ENCODE results near the gene ZNF664.
"Not testable (repeated sequence)": the region's sequence is repeated elsewhere in the genome, so short reads cannot be mapped to it uniquely, and the experiment has no call there.

The ZNF664 gene

GRCh38 chr12:123942911-123943648, 29.9 kb upstream of the ZNF664 start:
- Histone ChIP-seq H3K9me3 (ENCODE audit: insufficient read depth, low read depth, low read length) (peaks cover 5% of the 10 kb centered on the region; the same call in 1 of the 2 replicates), H3K36me3 (ENCODE audit: insufficient read depth, low read length) (no peaks in the 10 kb centered on the region), H3K4me1 (ENCODE audit: insufficient read depth, low read length) (no peaks in the 10 kb centered on the region), H3K27me3 (ENCODE audit: insufficient read depth, low read length) (peaks cover 2% of the 10 kb centered on the region; the same call in 1 of the 2 replicates), H3K9ac (ENCODE audit: low read depth, low read length) (no peak overlapping the region), H3K4me3 (ENCODE audit: low read length) (no peak overlapping the region), H3K27ac (ENCODE audit: low read depth, low read length) (no peak overlapping the region)
- 94% methylated on average over 16 of the region's 16 CpGs for WGBS

DNA sequence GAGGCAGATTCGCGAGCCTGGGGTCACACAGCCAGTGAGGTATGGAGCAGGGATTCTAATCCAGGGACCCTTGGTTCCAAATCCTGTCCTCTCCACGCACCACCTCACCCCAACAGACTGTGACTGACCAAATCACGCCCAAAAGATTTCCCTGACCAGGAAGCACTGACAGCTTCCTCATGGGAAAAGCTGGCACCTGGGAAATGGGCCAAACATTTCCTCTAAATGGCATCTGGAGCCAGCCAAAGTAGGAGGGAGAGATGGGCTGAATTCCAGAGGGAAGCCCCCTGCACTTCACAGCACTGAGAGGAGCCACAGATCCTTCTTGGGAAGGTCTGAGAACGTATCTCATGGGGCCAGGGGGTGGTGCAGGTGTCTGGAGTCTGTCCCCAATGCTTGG, 29.2 kb upstream of the ZNF664 start:
- no peak overlapping the region for H3K4me3 ChIP-seq (ENCODE audit: low read length)
- H3K9me3 ChIP-seq (ENCODE audit: insufficient read depth, low read depth, low read length) = peaks cover 5% of the 10 kb centered on the region; the same call in 1 of the 2 replicates
- no peaks in the 10 kb centered on the region for H3K36me3 ChIP-seq (ENCODE audit: insufficient read depth, low read length)
- peaks cover 2% of the 10 kb centered on the region; the same call in 1 of the 2 replicates for H3K27me3 ChIP-seq (ENCODE audit: insufficient read depth, low read length)
- no peak overlapping the region for H3K27ac ChIP-seq (ENCODE audit: low read depth, low read length)
- WGBS = 85% methylated on average over 5 of the region's 5 CpGs
- no peaks in the 10 kb centered on the region for H3K4me1 ChIP-seq (ENCODE audit: insufficient read depth, low read length)
- no peak overlapping the region for H3K9ac ChIP-seq (ENCODE audit: low read depth, low read length)

DNA sequence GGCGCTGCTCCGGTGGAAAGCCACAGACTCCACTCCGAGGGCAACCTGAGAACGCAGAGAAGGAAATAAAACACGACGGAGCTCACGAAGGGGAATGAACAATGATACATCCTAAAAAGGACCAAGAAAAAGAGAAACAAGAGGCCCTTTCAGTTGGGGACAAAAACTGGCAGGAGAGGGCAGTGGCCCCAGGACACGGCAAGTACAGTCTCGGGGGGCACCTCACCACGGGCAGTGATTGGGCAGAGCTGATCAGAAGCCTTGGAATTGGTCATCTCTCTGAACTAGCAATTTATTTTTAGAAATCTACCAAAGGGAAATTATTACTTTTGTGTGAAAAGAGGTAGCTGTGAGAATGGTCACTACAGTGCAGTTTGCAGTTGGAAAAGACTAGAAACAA, 28.3 kb upstream of the ZNF664 start:
- peaks cover 5% of the 10 kb centered on the region; the same call in 1 of the 2 replicates for H3K9me3 ChIP-seq (ENCODE audit: insufficient read depth, low read depth, low read length)
- no peak overlapping the region for H3K27ac ChIP-seq (ENCODE audit: low read depth, low read length)
- no peak overlapping the region for H3K9ac ChIP-seq (ENCODE audit: low read depth, low read length)
- H3K27me3 ChIP-seq (ENCODE audit: insufficient read depth, low read length) = peaks cover 4% of the 10 kb centered on the region; the same call in 1 of the 2 replicates
- H3K4me1 ChIP-seq (ENCODE audit: insufficient read depth, low read length) = no peaks in the 10 kb centered on the region
- no peaks in the 10 kb centered on the region for H3K36me3 ChIP-seq (ENCODE audit: insufficient read depth, low read length)
- no peak overlapping the region for H3K4me3 ChIP-seq (ENCODE audit: low read length)
- WGBS = 95% methylated on average over 10 of the region's 10 CpGs

DNA sequence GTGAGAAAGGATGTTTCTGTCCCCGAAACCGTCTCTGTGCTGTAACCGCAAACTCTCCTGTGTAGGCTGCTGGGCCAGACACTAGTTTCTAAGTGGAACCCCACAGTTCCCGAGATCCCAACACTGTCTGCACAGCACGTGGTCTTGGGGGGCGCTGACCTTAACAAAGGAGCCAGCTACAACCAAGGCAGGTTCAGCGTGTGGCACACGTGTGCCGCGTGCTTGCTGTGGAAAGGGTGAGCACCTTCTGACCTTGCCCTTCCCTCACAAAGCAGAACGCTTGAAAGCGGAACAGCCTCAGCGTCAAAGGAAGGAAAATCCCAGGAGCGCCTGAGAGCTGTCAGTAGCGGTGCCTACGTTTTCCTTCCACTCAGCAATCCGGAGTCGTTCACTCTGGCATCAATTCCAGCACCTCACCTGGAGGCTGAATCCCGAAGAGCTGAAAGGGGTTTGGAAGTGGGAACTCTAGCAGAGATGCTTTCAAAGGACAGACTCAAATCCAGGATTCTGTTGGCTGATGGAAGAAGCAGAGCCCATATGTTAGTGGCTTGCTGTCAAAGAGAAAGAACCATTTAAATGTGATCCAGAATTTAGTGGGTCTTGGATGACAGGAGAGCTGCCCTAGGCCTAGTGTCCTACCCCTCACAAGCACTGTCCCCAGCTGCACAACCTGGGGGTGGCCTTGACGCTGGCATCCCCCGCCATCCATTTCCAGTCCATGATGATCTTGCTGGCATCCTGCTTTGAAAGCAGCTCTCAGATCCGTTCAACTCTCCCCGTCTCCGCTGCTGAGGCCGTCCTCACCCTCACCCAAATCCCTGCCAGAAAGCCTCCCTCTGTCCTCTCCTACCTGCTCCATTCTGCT, 27.5 kb upstream of the ZNF664 start:
- Histone ChIP-seq H3K9ac (ENCODE audit: low read depth, low read length) (no peak overlapping the region), H3K27ac (ENCODE audit: low read depth, low read length) (no peak overlapping the region), H3K4me3 (ENCODE audit: low read length) (no peak overlapping the region), H3K27me3 (ENCODE audit: insufficient read depth, low read length) (peaks cover 12% of the 10 kb centered on the region; the same call in 1 of the 2 replicates), H3K36me3 (ENCODE audit: insufficient read depth, low read length) (no peaks in the 10 kb centered on the region), H3K9me3 (ENCODE audit: insufficient read depth, low read depth, low read length) (peaks cover 5% of the 10 kb centered on the region; the same call in 1 of the 2 replicates), H3K4me1 (ENCODE audit: insufficient read depth, low read length) (no peaks in the 10 kb centered on the region)
- 88% methylated on average over 25 of the region's 25 CpGs for WGBS

GRCh38 chr12:123946152-123946515, 26.9 kb upstream of the ZNF664 start:
- H3K27ac ChIP-seq (ENCODE audit: low read depth, low read length) = no peak overlapping the region
- no peaks in the 10 kb centered on the region for H3K4me1 ChIP-seq (ENCODE audit: insufficient read depth, low read length)
- H3K9ac ChIP-seq (ENCODE audit: low read depth, low read length) = no peak overlapping the region
- no peak overlapping the region for H3K4me3 ChIP-seq (ENCODE audit: low read length)
- H3K36me3 ChIP-seq (ENCODE audit: insufficient read depth, low read length) = no peaks in the 10 kb centered on the region
- WGBS = 89% methylated on average over 8 of the region's 8 CpGs
- H3K27me3 ChIP-seq (ENCODE audit: insufficient read depth, low read length) = peaks cover 12% of the 10 kb centered on the region; the same call in 1 of the 2 replicates
- peaks cover 5% of the 10 kb centered on the region; the same call in 1 of the 2 replicates for H3K9me3 ChIP-seq (ENCODE audit: insufficient read depth, low read depth, low read length)

- peaks cover 18% of the 10 kb centered on the region; the same call in 1 of the 2 replicates for H3K27me3 ChIP-seq (ENCODE audit: insufficient read depth, low read length)
- H3K27ac ChIP-seq (ENCODE audit: low read depth, low read length); H3K4me1 ChIP-seq (ENCODE audit: insufficient read depth, low read length); H3K4me3 ChIP-seq (ENCODE audit: low read length); H3K9me3 ChIP-seq (ENCODE audit: insufficient read depth, low read depth, low read length); H3K36me3 ChIP-seq (ENCODE audit: insufficient read depth, low read length); H3K9ac ChIP-seq (ENCODE audit: low read depth, low read length): not testable (repeated sequence)
- WGBS = 95% methylated on average over 33 of the region's 35 CpGs
Measured at GRCh38 chr12:123946516-123947505, 26.2 kb upstream of the ZNF664 start.

DNA sequence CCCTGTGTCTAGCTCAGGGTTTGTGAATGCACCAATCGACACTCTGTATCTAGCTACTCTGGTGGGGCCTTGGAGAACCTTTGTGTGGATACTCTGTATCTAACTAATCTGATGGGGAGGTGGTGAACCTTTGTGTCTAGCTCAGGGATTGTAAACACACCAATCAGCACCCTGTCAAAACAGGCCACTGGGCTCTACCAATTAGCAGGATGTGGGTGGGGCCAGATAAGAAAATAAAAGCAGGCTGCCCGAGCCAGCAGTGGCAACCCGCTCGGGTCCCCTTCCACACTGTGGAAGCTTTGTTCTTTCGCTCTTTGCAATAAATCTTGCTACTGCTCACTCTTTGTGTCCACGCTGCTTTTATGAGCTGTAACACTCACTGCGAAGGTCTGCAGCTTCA, 25.5 kb upstream of the ZNF664 start:
- not testable (repeated sequence) for H3K9ac ChIP-seq (ENCODE audit: low read depth, low read length); H3K4me1 ChIP-seq (ENCODE audit: insufficient read depth, low read length); H3K27ac ChIP-seq (ENCODE audit: low read depth, low read length); H3K4me3 ChIP-seq (ENCODE audit: low read length); H3K9me3 ChIP-seq (ENCODE audit: insufficient read depth, low read depth, low read length); H3K36me3 ChIP-seq (ENCODE audit: insufficient read depth, low read length)
- peaks cover 23% of the 10 kb centered on the region for H3K27me3 ChIP-seq (ENCODE audit: insufficient read depth, low read length)
- WGBS = 92% methylated on average over 6 of the region's 7 CpGs

DNA sequence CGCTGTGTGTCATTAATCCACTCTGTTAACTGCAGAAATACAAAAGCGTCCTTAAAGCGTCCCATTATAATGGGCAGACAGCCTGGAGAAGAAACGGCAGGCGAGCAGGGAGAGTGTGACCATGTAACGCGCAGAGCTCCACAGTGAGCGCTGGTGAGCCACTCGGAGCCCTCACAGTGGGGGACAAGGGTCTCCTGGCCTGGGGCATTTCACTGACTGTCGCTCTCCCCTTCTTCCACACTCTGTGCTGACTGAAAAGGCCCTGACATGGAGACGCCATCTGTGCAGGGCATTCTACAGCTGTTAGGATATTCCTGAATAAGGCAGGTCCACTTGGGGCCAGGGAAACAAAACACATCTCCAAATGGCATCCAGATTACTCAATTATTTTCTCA, 24.6 kb upstream of the ZNF664 start:
- Histone ChIP-seq H3K4me1 (ENCODE audit: insufficient read depth, low read length) (no peaks in the 10 kb centered on the region), H3K27ac (ENCODE audit: low read depth, low read length) (no peak overlapping the region), H3K9me3 (ENCODE audit: insufficient read depth, low read depth, low read length) (no peaks in the 10 kb centered on the region), H3K27me3 (ENCODE audit: insufficient read depth, low read length) (peaks cover 31% of the 10 kb centered on the region), H3K9ac (ENCODE audit: low read depth, low read length) (no peak overlapping the region), H3K36me3 (ENCODE audit: insufficient read depth, low read length) (no peaks in the 10 kb centered on the region), H3K4me3 (ENCODE audit: low read length) (no peak overlapping the region)
- 85% methylated on average over 11 of the region's 11 CpGs for WGBS

DNA sequence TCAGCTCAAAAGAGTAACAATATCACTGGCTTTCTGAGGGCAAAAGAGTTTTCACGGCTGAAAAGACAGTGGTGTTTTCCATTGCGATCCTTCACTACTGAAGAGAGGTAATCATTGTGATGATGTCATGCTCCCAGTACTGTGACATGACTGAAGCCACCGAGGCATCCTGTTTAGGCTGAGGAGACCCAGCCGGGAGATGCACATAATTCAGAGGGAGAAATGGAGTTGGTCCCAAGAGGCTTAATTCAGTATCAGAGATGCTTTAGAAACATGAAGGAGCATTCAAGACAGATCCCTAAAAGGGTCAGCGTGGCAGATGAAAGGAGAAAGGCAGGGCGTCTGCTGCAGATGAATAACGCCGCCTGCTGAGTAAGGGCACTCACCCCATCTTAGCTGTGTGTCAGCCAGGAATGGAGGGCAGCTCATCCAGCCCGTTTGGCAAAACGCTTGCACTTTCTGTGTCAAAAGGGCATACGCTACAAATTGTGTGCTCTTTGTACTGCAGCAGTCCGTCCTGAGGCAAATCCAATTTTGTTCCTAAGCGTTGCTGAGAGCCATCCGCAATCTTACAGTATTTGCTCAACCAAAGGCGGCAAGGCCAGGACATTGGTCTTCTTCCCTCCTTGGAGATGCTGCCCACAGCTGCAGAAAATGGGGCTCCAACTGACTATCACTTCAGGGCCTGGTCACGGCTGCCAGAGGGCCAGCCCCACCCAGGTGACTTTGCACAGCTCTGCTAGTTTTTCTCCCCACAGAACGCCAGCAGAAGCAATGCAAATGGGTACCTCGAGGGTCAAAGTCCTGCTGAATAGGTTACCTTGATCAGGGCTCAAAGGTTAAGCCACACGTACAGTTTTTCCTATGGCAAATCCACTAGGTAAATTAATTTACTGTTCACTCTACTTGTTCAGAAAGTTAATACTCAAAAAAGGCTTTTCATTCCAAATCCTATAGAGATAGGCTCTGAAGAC, 23.9 kb upstream of the ZNF664 start:
- Histone ChIP-seq H3K4me1 (ENCODE audit: insufficient read depth, low read length) (no peaks in the 10 kb centered on the region), H3K27me3 (ENCODE audit: insufficient read depth, low read length) (peaks cover 33% of the 10 kb centered on the region), H3K9ac (ENCODE audit: low read depth, low read length) (no peak overlapping the region), H3K27ac (ENCODE audit: low read depth, low read length) (no peak overlapping the region), H3K4me3 (ENCODE audit: low read length) (no peak overlapping the region), H3K36me3 (ENCODE audit: insufficient read depth, low read length) (no peaks in the 10 kb centered on the region), H3K9me3 (ENCODE audit: insufficient read depth, low read depth, low read length) (no peaks in the 10 kb centered on the region)
- 85% methylated on average over 19 of the region's 19 CpGs for WGBS

GRCh38 chr12:123949770-123950165, 23.2 kb upstream of the ZNF664 start:
- 90% methylated on average over 15 of the region's 15 CpGs for WGBS
- Histone ChIP-seq H3K4me1 (ENCODE audit: insufficient read depth, low read length) (no peaks in the 10 kb centered on the region), H3K27me3 (ENCODE audit: insufficient read depth, low read length) (peaks cover 38% of the 10 kb centered on the region), H3K36me3 (ENCODE audit: insufficient read depth, low read length) (no peaks in the 10 kb centered on the region), H3K9ac (ENCODE audit: low read depth, low read length) (no peak overlapping the region), H3K4me3 (ENCODE audit: low read length) (no peak overlapping the region), H3K9me3 (ENCODE audit: insufficient read depth, low read depth, low read length) (no peaks in the 10 kb centered on the region), H3K27ac (ENCODE audit: low read depth, low read length) (no peak overlapping the region)
